Measurements from ENCODE around the gene ANO6. TPM values are rescaled to one million over a fixed set of nuclear protein-coding genes. Genes with fewer than 3 reads are reported as not detected.

The ANO6 gene
- polyA plus RNA-seq, 1 donor from 2014 or later = 9.0 TPM

DNA sequence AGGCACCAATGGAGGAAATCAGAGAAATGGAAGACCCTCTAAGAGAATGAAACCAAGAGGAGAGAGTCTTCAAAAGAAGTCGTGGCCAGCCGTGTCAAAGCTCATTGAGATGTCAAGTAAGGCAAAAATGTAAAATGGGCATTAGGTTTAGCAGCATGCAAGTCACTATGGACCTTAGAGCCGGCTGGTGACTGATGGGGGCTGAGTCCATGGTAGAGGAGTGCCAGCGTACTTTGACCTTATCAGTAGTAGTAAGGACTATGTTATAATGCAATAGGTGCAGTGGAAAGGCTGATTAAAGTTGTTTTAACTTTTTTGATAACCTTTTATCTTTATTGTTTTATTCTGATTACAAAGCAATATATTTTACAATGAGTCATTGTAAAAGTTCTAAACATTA is 66.5 kb downstream of the ANO6 start (continued):
- TF ChIP-seq POLR2AphosphoS5 (IDR thresholded peaks at IDR 0.05) = no peak
- TF ChIP-seq EZH2 (IDR thresholded peaks at IDR 0.05; ENCODE audit: borderline replicate concordance, insufficient read depth, low read length, poor library complexity, severe bottlenecking) = no peak

DNA sequence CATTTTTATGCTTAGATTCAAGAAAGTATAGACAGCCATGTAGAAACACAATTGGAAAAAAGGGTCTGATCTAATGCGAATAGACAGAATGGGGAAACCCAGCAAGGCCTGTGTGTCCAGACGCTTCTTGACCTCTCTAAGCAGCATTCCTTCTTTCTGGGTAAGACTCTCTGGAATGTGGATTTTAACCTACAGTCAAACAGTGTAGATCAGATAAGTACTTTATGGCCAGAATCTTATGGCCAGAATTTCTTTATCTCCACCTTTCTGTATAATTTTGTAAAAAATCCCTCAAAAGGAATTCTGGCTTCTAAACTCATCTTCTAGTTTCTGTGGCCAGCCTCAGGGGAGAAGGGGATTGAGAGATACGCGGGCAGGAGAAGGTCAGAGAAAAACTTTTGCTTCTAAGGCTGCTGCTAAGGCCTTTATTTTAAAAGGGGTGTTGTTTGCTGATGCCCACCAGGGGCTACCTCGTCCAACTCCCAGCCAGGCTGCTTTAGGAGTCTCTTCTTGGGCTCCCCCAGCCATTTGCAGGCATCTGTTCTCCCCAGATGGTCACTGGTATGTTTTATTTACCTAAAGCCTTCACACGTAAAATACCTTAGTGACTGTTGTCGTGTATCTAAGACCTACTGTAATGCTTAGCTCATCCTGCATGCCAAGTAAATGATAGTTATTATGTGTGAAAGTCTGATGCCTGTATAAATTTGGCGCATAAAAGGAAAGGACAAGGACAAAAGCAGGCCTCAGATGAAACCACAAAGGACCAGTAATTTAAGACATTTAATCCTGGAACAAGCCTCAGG is 68.4 kb downstream of the ANO6 start:
- Histone ChIP-seq H3K36me3 (ENCODE audit: insufficient read depth, low read length) (no peaks in the 10 kb centered on the region), H3K9me2 (ENCODE audit: insufficient read depth, low read length) (no peaks in the 10 kb centered on the region), H3K4me2 (ENCODE audit: low read length) (no peak overlapping the region), H3K27me3 (ENCODE audit: insufficient read depth, low read depth, low read length) (no peaks in the 10 kb centered on the region), H2AFZ (ENCODE audit: low read depth, low read length) (no peak overlapping the region), H3K9me3 (ENCODE audit: low read length) (no peaks in the 10 kb centered on the region), H3K79me2 (replicated peaks; ENCODE audit: insufficient read depth, low read length) (no peaks in the 10 kb centered on the region), H3K9ac (ENCODE audit: low read length) (no peak overlapping the region), H3F3A (ENCODE audit: insufficient read depth, low read length, poor library complexity, severe bottlenecking) (no peaks in the 10 kb centered on the region), H3K27ac (ENCODE audit: low read length) (no peak overlapping the region), H3K4me3 (ENCODE audit: low read length) (no peak overlapping the region), H4K20me1 (ENCODE audit: insufficient read depth) (no peaks in the 10 kb centered on the region)
- no peak for TF ChIP-seq REST (IDR thresholded peaks at IDR 0.05; ENCODE audit: borderline replicate concordance)
- TF ChIP-seq POLR2AphosphoS5 (IDR thresholded peaks at IDR 0.05) = peak; percentile 25

- H3K9me2 ChIP-seq (ENCODE audit: insufficient read depth, low read length) = no peaks in the 10 kb centered on the region
- TF ChIP-seq REST (IDR thresholded peaks at IDR 0.05; ENCODE audit: borderline replicate concordance) (no peak), POLR2AphosphoS5 (IDR thresholded peaks at IDR 0.05) (no peak), SMC3 (conservative IDR thresholded peaks at IDR 0.05; ENCODE audit: poor library complexity) (no peak), EP300 (conservative IDR thresholded peaks at IDR 0.05; ENCODE audit: poor library complexity, severe bottlenecking) (no peak), TAF1 (IDR thresholded peaks at IDR 0.05; ENCODE audit: low read depth) (no peak), MXI1 (conservative IDR thresholded peaks at IDR 0.05; ENCODE audit: poor library complexity, severe bottlenecking) (no peak), EZH2 (IDR thresholded peaks at IDR 0.05; ENCODE audit: borderline replicate concordance, insufficient read depth, low read length, poor library complexity, severe bottlenecking) (no peak), CTCF (IDR thresholded peaks at IDR 0.05; ENCODE audit: poor library complexity, severe bottlenecking) (no peak), RAD21 (conservative IDR thresholded peaks at IDR 0.05) (no peak)
- no peak overlapping the region for H3K4me3 ChIP-seq (ENCODE audit: low read length)
- no peaks in the 10 kb centered on the region for H4K20me1 ChIP-seq (ENCODE audit: insufficient read depth)
- no peak overlapping the region for H3K4me2 ChIP-seq (ENCODE audit: low read length)
- H3K9me3 ChIP-seq (ENCODE audit: low read length) = no peaks in the 10 kb centered on the region
- no peaks in the 10 kb centered on the region for H3K79me2 ChIP-seq (replicated peaks; ENCODE audit: insufficient read depth, low read length)
- H2AFZ ChIP-seq (ENCODE audit: low read depth, low read length) = no peak overlapping the region
- H3K27me3 ChIP-seq (ENCODE audit: insufficient read depth, low read depth, low read length) = no peaks in the 10 kb centered on the region
- no peaks in the 10 kb centered on the region for H3F3A ChIP-seq (ENCODE audit: insufficient read depth, low read length, poor library complexity, severe bottlenecking)
- no peak overlapping the region for H3K27ac ChIP-seq (ENCODE audit: low read length)
- H3K9ac ChIP-seq (ENCODE audit: low read length) = no peak overlapping the region
- H3K36me3 ChIP-seq (ENCODE audit: insufficient read depth, low read length) = no peaks in the 10 kb centered on the region
Observed at GRCh38 chr12:45285717-45286116, 69.8 kb downstream of the ANO6 start.
